ENCODE data around the gene RDH16.

RDH16 gene

DNA sequence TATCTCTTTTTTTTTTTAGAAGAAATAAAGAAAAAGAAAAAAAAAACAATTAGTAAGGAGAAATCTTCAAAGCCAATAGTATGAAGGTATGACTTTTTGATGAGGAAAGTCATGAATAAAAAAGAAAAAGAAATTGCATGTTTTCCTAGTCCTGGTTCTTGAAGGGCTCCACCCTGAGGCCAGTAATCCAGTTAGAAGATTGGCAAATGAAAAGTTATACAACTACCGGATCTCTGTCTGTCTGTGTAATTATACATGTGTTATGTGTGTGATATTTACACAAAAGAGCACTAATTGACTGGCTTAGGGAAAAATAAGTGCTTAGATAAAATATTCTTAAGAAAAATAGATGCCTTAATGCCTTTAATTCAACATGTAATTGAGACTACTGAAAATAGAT is 51.6 kb downstream of the RDH16 start:
- TF ChIP-seq, protein P1, sequence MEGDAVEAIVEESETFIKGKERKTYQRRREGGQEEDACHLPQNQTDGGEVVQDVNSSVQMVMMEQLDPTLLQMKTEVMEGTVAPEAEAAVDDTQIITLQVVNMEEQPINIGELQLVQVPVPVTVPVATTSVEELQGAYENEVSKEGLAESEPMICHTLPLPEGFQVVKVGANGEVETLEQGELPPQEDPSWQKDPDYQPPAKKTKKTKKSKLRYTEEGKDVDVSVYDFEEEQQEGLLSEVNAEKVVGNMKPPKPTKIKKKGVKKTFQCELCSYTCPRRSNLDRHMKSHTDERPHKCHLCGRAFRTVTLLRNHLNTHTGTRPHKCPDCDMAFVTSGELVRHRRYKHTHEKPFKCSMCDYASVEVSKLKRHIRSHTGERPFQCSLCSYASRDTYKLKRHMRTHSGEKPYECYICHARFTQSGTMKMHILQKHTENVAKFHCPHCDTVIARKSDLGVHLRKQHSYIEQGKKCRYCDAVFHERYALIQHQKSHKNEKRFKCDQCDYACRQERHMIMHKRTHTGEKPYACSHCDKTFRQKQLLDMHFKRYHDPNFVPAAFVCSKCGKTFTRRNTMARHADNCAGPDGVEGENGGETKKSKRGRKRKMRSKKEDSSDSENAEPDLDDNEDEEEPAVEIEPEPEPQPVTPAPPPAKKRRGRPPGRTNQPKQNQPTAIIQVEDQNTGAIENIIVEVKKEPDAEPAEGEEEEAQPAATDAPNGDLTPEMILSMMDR (IDR thresholded peaks at IDR 0.05; ENCODE audit: low read depth, low read length), result no peak

DNA sequence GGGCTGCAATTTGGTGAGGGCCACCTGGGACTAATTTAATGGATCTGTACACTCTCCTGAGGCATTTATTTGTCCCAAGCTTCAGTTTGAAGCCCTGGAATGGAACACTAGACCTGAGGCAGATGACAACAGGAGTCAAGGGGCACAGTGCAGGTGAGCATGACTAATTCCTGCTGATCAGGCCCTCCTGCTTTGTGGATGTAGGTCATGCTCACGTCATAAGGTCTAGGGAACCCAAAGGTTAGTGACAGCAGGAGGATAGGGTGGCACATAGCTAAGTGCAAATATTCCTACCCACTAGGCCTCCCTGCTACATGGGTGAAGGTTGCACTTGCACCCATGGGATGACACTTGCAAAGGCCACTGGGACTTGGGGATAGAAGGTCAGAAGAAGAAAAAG is 54.0 kb downstream of the RDH16 start:
- TF ChIP-seq, protein P1 (IDR thresholded peaks at IDR 0.05; ENCODE audit: low read depth, low read length), result no peak
- H3K4me3 ChIP-seq (ENCODE audit: low read depth, low read length), result no peak overlapping the region

More for the DNA sequence above, 51.6 kb downstream of the RDH16 start:
- no peak overlapping the region for H3K4me3 ChIP-seq (ENCODE audit: low read depth, low read length)
